Prostate gland (tissue), 2 donors: Measurements from ENCODE around the gene LRIG2. TPM values are rescaled to one million over a fixed set of nuclear protein-coding genes. Genes with fewer than 3 reads are reported as not detected.
"Not testable (repeated sequence)": the region's sequence is repeated elsewhere in the genome, so short reads cannot be mapped to it uniquely, and the experiment has no call there.

Experiments used
- DNase-seq: peaks from one replicate; pipeline ENCODE4 v3.0.0-alpha.2; 2019; ENCODE audit warnings: low spot score
- H3K27ac ChIP-seq, 2 donors: fragments of 200-600 bp; sonication (generic); 2 replicates each; pipeline ENCODE4 v1.5.1; 2017 to 2019
- H3K27me3 ChIP-seq: fragments of 200-600 bp; sonication (generic); replicated peaks from 2 replicates; pipeline ENCODE4 v1.5.1; 2019; ENCODE audit not compliant: insufficient read depth
- H3K36me3 ChIP-seq, 2 donors: fragments of 200-600 bp; sonication (generic); 1 replicate in 1 of 2; 2 replicates in 1 of 2; pipeline versions ENCODE4 v1.5.1 to v1.8.1; 2017 to 2019
- H3K4me1 ChIP-seq: fragments of 200-600 bp; sonication (generic); replicated peaks from 2 replicates; pipeline ENCODE4 v1.5.1; 2019
- H3K4me3 ChIP-seq, 2 donors: fragments of 200-600 bp; sonication (generic); 2 replicates each; pipeline ENCODE4 v1.5.1; 2017 to 2019
- H3K9me3 ChIP-seq: fragments of 200-600 bp; sonication (generic); 2 replicates; pipeline ENCODE4 v1.5.1; 2017
- CTCF ChIP-seq, 4 experiments: fragments of 200-600 bp in 2 of 4; fragments of 450-650 bp in 2 of 4; sonication (generic) in 2 of 4; IDR thresholded peaks; 1 replicate in 3 of 4; 2 replicates in 1 of 4; pipeline ENCODE4 v1.5.1; 2016 to 2019; ENCODE audit warnings: antibody characterized with exemption in 4 of 4, mild to moderate bottlenecking in 2 of 4, moderate library complexity in 2 of 4
- POLR2A ChIP-seq: fragments of 450-650 bp; IDR thresholded peaks from one replicate; pipeline ENCODE4 v1.6.1; 2016; ENCODE audit warnings: antibody characterized with exemption, mild to moderate bottlenecking
- POLR2AphosphoS5 ChIP-seq: sonication (generic); formaldehyde crosslinking; IDR thresholded peaks from one replicate; pipeline ENCODE4 v1.6.1; 2017; ENCODE audit warnings: antibody characterized with exemption
- WGBS: methylation state at CpG from one replicate; pipeline ENCODE4 v1.1.5; 2018; 5-methylcytosine and 5-hydroxymethylcytosine counted together
- intact Hi-C: fragments of 100-400 bp; cut with DNase I; formaldehyde crosslinking; loops from one replicate; pipeline ENCODE4 v1.14.2; 2022
- total RNA-seq, 2 donors: library from RNA; depleted of rRNA; stranded (reverse); fragments of >200 nt; gene quantifications; one replicate each; pipeline ENCODE4 v1.1.0, GENCODE V29; 2016

Gene LRIG2
- total RNA-seq, 2 donors from 2014 or later: 20.8 to 26.6 TPM

- peaks cover 0 to 3% of the 10 kb centered on the region in 2 donors for H3K36me3 ChIP-seq
- H3K4me1 ChIP-seq: peaks cover 3% of the 10 kb centered on the region
- TF ChIP-seq POLR2A (no peak), POLR2AphosphoS5 (no peak), CTCF (IDR thresholded peaks at IDR 0.05) (no peak)
- intact Hi-C loops: loop anchor here (2.0 to 10.0 kb wide), 2 partner anchors 357 to 605 kb away; partner anchors contain the start of gene PPM1J
- H3K27me3 ChIP-seq: no peaks in the 10 kb centered on the region
- H3K27ac ChIP-seq: peak overlapping the region; percentile 85 to 93
- H3K4me3 ChIP-seq: peak overlapping the region; percentile 72 to 88
- H3K9me3 ChIP-seq: no peaks in the 10 kb centered on the region
- DNase-seq: no peak
- 47% methylated on average over 6 of the region's 6 CpGs for WGBS
Measured at GRCh38 chr1:113072141-113072756, 749 bp upstream of the LRIG2 start.

DNA sequence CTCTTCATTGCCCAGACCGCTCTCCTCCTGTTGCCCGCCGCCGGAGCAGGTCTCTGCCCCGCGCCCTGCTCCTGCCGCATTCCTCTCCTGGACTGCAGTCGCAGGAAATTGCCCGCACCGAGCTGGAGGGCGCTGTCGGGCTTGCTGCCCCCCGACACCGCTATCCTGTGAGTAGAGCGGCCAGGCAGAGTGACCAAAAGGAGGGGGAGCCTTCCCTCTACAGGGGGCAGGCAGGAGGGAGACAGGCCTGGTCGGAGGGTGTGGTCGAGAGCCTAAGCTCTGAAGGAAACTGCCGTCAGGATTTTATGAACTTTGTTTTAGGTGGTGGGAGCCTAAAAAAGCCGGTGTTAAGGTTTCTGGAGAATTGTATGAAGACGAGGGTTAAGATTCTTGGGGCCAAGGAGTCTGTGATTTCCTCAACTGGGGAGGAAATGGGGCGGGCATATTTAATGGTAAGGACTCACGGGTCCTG is 517 bp downstream of the LRIG2 start:
- WGBS: under 1% methylated on average over 22 of the region's 22 CpGs
- Histone ChIP-seq H3K9me3 (no peaks in the 10 kb centered on the region), H3K36me3 (peaks cover 0 to 3% of the 10 kb centered on the region in 2 donors), H3K27me3 (no peaks in the 10 kb centered on the region), H3K27ac (peak overlapping the region; percentile 85 to 93), H3K4me1 (peaks cover 3% of the 10 kb centered on the region), H3K4me3 (peak overlapping the region; percentile 72 to 88)
- intact Hi-C loops: loop anchor here (2.0 to 10.0 kb wide), 2 partner anchors 359 to 603 kb away; partner anchors contain the start of gene PPM1J
- peak; percentile 47 for DNase-seq
- TF ChIP-seq POLR2AphosphoS5: no peak
- TF ChIP-seq CTCF (IDR thresholded peaks at IDR 0.05): peak in 3 of 4 experiments; percentile 10 to 54 (median 49)
- TF ChIP-seq POLR2A: no peak

DNA sequence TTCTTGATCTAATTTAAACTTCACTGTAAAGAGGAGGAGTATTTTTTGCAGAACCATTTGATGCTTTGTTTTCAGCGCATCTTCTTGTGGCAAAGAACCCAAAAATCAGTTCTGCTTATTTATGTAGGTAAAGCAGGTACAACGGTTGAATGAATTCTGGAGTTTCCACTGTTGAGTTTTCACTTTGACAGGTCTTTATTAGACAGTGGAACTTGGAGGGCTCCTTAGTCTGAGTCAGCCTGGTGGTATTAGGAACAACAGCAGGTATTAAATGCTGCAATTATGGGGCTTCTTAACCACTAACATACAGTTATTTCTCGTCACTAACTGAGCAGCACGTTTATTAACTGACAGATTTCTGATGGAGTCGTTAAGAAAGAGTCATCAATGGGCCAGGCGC is 1.2 kb downstream of the LRIG2 start:
- Histone ChIP-seq H3K36me3 (peaks cover 0 to 3% of the 10 kb centered on the region in 2 donors), H3K9me3 (no peaks in the 10 kb centered on the region), H3K27me3 (no peaks in the 10 kb centered on the region), H3K4me1 (peaks cover 3% of the 10 kb centered on the region), H3K4me3 (peak overlapping the region; percentile 72 to 88), H3K27ac (peak overlapping the region in 1 of 2 donors; percentile 93)
- intact Hi-C loops: loop anchor here (10.0 kb wide), 1 partner anchor 359 kb away; the partner anchor contains the start of gene PPM1J
- 56% methylated on average over 6 of the region's 6 CpGs for WGBS
- DNase-seq: no peak
- TF ChIP-seq POLR2AphosphoS5 (no peak), CTCF (IDR thresholded peaks at IDR 0.05) (no peak), POLR2A (no peak)

GRCh38 chr1:113077978-113078377 is 5.0 kb downstream of the LRIG2 start:
- not testable (repeated sequence) for H3K36me3 ChIP-seq, H3K27me3 ChIP-seq, H3K4me3 ChIP-seq, H3K27ac ChIP-seq, H3K4me1 ChIP-seq, H3K9me3 ChIP-seq, DNase-seq
- intact Hi-C loops: loop anchor here (10.0 kb wide), 1 partner anchor 363 kb away; the partner anchor contains the start of gene PPM1J
- WGBS: 89% methylated on average over 2 of the region's 2 CpGs

DNA sequence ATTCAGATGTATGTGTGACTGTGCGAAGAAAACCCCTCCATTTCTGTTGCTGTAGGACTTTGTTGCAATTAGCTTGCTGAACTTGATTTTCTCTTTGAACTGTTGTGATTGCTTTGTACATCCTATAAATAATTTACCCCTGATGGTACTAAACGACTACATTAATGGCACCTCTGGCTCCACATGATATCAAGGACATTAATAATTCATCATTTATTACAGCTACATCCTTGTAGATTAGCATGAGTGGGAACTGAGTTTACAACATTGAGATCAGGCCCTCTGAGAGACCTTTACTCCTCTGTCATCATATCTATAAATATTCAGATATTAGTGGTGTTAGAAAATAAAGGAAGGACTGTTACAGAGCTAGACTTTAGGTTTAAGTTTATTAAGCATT is 13.5 kb downstream of the LRIG2 start:
- H3K27me3 ChIP-seq: no peaks in the 10 kb centered on the region
- WGBS: 65% methylated on average over 2 of the region's 2 CpGs

More for the DNA sequence above, 13.5 kb downstream of the LRIG2 start:
- Histone ChIP-seq H3K4me3 (no peak overlapping the region), H3K9me3 (no peaks in the 10 kb centered on the region), H3K36me3 (no peaks in the 10 kb centered on the region), H3K27ac (no peak overlapping the region), H3K4me1 (no peaks in the 10 kb centered on the region)
- intact Hi-C loops: no loop called here
- no peak for TF ChIP-seq POLR2AphosphoS5
- no peak for TF ChIP-seq CTCF (IDR thresholded peaks at IDR 0.05)
- no peak for TF ChIP-seq POLR2A
- DNase-seq: no peak
